B cell (primary cell): ENCODE measurements around the gene KCNT1.

Source experiments
- CTCF ChIP-seq: fragments of 200-600 bp; IDR thresholded peaks from one replicate; pipeline ENCODE4 v1.8.0; 2022; ENCODE audit warnings: antibody characterized with exemption, mild to moderate bottlenecking
- EZH2 ChIP-seq: IDR thresholded peaks from 2 replicates; pipeline ENCODE4 v1.6.1; 2012; ENCODE audit warnings: borderline replicate concordance, low read depth, mild to moderate bottlenecking, moderate library complexity, low read length; ENCODE audit not compliant: insufficient read depth, poor library complexity, severe bottlenecking

DNA sequence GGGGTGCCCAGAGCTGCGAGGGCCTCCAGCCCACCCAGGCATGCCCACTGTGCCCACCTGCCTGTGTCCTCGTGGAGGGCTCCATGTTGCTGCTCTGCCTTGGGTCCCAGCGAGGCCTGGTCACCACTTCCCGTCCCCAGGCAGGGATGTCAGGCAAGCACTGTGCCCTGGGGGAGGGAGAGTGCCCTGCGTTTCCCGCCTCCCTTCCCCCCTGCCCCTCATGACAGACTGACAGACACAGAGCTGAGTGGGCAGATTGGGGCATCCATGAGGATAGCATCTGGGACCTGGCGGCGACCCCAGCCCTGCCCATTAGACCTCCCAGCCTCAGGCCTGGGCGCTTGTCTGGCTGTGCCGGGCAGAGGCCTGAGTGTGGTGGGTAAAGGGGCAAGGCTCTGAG lies 56.9 kb downstream of the KCNT1 start:
- TF ChIP-seq CTCF (no peak), EZH2 (no peak)
